ENCODE measurements around the gene PDYN.
A peak's percentile ranks its signal among the peaks of the same experiment; 100 is the strongest.

The PDYN gene

GRCh38 chr20:1992359-1993110, 1.3 kb downstream of the PDYN start:
- no peak for DNase-seq

GRCh38 chr20:1987826-1988225, 6.0 kb downstream of the PDYN start:
- no peak for DNase-seq

GRCh38 chr20:1983301-1983700, 10.6 kb downstream of the PDYN start:
- DNase-seq, result no peak

DNA sequence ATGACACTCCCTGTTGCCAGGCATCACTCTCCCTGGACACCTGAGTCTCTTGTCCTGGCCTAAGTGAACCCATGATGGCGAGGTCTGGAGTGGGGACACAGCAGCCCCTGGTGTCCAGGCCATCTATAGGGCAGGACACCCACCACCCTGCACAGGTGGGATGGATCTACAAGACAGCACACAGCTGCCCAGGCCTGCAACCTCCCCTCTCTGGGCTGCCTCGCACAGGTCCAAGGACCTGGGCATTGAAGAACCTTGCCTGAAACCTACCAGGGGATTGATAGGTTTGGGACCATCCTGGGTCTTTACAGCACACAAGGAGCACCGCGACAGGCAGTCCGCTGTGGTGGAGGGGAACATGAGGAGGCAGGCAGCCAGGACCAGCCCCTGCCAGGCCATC, 11.2 kb downstream of the PDYN start:
- no peak for DNase-seq

GRCh38 chr20:1979106-1979778, 14.6 kb downstream of the PDYN start:
- DNase-seq, result no peak

DNA sequence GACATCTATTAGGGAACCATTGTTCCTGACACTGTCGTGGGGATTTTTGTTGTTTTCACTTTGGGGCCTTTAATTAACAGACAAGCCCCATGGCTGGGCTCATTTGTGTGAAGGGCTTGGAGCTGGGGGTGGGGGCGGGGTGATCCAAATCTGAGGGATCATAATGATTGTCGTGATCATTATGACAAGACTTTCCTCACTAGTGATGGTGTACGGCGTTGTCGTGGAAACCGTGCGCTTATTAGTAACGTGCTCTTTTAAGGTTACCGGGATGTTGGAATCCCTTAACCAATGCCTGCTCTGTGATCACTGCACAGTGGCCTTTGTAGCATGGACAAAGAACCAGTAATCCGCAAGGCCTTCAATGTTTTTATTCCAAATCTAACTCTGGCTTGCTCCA, 18.6 kb downstream of the PDYN start:
- no peak for DNase-seq

- no peak for DNase-seq
These were observed 20.0 kb downstream of the PDYN start for GRCh38 chr20:1973601-1974440.

DNA sequence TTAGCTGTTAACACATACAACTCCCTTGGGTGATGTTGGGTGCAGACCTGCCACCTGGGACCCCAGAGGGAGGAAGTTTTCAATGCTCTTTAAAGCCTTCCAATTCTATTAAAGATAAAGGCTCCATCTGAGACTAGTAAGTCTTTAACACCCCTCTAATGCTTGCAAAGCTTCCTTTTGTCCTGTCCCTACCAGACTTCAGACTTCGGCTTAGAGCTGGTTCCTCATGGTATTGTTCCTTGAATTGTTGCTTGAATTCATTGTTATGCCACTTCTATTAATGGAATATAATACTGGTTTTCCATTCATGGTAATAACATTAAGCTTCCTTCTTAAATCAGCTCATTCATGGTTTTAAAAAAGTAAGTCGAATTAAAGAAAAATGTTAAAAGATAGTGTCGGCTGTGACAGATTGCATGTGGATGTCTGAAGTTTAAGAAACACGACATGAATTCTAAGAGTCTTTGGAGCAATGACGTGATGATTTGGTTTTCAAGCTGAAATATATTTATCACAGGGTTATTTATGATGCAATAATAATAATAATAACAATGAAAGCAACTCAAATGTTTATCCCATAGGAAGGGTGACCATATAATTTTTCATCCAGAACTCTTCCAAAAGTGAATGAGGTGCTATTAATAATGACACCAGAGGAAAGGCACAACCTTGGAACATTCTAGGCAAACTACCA, 21.8 kb downstream of the PDYN start:
- no peak for DNase-seq

DNA sequence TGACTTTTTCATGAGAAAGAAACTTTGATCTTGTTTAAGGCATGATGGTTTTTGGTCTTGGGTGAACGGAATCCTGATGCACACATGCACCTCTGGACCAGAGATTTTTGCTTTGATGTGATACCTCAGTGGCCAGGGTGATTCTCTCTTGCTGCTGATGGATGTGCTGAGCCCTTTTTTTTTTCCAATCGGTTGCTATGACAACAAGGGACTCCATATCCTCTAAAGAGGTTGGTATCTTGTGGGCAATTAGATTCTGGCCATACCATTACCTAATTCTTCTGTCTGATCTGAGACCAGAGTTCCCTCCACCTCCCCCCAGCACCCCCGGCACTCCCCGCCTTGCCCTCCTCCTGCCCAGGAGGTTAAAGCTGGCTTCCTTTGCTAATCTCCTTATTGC, 24.9 kb downstream of the PDYN start:
- DNase-seq, result no peak

DNA sequence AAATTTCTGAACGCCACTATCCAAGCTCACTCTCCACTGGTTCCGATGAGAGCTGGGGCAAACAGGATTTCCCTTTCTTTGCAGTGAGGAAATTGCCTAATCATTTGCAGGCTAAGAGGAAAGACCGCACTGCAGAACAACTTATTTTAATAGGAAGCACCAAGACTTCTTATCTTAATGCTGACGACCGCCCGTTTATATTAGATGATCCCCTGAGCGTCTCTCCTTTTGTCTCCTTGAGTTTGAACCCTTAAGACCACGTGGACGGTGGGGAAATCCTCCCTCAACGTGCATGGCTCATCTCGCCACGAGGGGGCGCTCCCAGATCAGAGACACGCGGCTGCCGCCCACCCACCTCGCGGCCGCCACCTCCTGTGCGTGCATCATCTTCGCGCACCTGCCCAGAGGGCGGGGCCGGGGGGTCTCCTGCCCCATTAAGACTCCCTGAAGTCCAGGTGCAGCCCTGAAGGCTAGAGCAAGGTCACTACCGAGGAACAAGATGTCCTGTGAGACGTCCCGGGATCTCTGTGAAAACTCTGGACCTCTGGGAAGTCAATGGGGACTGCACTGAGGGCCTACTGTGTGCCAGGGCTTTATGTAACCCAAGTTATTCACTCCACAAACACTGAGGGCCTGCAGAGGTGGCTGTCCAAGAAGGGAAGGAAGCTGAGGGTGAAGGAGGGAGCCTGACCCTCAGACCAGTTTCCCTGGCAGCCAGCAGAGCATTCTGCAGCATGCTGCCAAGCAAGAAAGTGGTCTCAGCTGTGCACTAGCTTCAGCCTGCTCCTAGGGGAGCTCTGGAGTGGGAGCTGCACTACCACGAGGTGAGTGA, 28.1 kb downstream of the PDYN start:
- DNase-seq, result peak; percentile 39

DNA sequence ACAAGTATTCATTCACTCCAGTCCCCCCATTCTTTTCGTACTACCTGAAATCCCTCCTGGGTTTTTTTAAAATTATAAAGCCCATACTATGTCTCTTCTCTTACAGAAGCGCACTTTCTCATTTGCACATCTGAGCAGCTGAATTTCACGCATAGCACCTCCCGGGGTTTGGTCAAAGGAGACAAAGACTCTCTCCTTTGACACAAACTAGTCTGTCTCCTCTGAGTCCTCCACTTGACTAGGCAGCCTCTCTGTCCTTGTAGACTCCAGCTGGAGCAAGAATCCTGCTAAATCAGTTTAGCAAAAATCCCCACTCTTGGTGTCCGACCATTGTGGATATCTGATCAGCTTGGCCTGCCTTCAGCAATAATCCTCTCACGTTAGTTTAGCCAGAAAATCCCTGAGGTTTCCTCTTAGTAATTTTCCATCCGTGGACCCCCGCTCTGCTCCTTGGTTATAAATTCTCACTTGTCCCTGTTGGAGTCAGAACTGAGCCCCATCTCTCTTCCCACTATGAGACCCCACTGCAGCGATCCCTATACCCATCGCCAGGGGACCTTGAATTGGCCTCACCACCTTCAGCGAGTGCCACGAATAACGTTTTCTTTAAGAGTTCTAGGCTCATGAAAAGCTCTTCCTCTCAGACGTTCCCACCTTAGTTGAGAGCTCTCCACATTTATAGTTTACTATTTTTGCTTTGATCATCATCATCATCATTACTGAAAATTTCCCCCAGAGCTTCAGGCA, 29.0 kb downstream of the PDYN start:
- DNase-seq, result no peak

DNA sequence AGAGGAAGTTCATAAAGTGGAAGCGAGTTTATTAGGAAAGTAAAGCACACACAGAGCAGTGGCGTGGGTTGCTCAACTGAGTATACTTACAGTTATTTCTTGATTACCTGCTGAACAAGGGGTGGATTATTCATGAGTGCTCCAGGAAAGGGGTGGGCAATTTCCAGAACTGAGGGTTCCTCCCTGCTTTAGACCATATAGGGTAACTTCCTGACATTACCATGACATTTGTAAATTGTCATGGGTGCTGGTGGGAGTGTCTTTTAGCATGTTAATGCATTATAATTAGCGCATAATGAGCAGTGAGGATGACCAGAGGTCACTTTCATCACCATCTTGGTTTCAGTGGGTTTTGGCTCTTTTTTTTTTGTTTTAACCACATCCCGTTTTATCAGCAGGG, 29.8 kb downstream of the PDYN start:
- no peak for DNase-seq

GRCh38 chr20:1961374-1961773, 32.5 kb downstream of the PDYN start:
- DNase-seq, result no peak

GRCh38 chr20:1959156-1959555, 34.7 kb downstream of the PDYN start:
- DNase-seq, result no peak

GRCh38 chr20:1958426-1958825, 35.4 kb downstream of the PDYN start:
- no peak for DNase-seq

DNA sequence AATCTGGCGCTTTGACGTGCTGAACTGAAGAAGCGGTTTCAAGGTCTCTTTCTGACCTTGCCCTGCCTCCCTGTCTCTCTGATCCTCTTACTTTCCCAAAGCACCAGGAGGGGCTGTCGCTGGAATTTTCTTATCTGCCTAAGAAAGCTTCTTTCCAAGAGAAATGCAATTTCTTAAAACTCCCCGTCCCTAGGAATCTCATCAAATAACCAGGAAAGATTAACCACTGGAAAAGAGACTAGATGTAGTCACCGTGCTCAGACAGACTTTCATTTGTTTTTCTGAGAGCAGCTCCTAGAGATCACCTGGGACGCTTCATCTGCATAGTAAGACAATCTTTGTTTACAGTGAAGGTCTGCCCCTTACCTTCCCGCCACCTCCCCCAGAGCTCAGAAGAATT, 38.6 kb downstream of the PDYN start:
- no peak for DNase-seq

GRCh38 chr20:1953621-1954020, 40.2 kb downstream of the PDYN start:
- no peak for DNase-seq

GRCh38 chr20:1952737-1953530, 40.9 kb downstream of the PDYN start:
- DNase-seq, result no peak

DNA sequence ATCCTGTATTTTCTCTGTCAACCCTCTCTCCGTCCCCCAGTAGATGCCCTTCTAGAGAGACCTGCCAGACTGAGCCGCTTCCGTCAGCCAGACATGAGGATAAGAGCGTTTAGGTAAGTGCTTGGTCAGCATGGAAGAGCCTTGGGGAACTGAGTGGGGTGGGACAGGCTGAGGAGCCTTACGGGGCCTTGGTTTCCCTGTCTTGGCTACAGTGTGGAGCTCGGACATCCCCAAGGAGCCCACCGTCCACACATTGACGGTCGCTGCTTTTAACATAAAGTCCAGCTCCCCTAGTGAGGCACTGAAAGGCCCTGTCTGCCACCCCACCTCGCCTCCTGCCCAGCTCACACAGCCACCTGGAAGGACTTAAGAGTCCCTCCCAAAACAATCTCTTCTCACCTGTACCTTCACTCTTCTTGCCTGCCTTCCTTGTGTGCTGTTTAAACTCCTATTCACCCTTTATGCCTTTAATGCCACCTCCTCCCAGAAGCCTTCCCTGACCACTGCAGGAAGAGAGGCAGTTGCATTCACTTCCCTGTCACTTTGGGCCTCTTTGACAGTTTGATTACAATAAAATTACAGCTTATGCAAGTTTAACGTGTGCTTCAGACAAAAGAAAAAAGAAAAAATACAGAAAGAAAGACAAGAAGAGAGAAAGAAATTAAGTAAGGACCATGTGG, 42.3 kb downstream of the PDYN start:
- no peak for DNase-seq

GRCh38 chr20:1950836-1951235, 43.0 kb downstream of the PDYN start:
- DNase-seq, result no peak
